HepG2 (cell line): ENCODE data around the gene RAP2A. TPM values are rescaled to one million over a fixed set of nuclear protein-coding genes. Genes with fewer than 3 reads are reported as not detected.

Source experiments
- ARHGAP35 ChIP-seq: sonication (generic); formaldehyde crosslinking; IDR thresholded peaks from 2 replicates; pipeline ENCODE4 v1.9.0; 2022; ENCODE audit warnings: mild to moderate bottlenecking, inconsistent platforms, moderate library complexity, missing genetic modification reagents, borderline replicate concordance
- CAMTA2 ChIP-seq: sonication (generic); formaldehyde crosslinking; IDR thresholded peaks from 2 replicates; pipeline ENCODE4 v1.4.0; 2020; ENCODE audit warnings: mild to moderate bottlenecking, missing genetic modification reagents, borderline replicate concordance
- CCDC6 ChIP-seq: sonication (generic); formaldehyde crosslinking; IDR thresholded peaks from 2 replicates; pipeline ENCODE4 v1.8.1; 2022; ENCODE audit warnings: mild to moderate bottlenecking, missing genetic modification reagents, moderate library complexity
- ELF1 ChIP-seq: sonication (generic); formaldehyde crosslinking; IDR thresholded peaks from 2 replicates; pipeline ENCODE4 v1.4.0; 2020; ENCODE audit warnings: missing genetic modification reagents
- FOSL2 ChIP-seq: sonication (generic); formaldehyde crosslinking; IDR thresholded peaks from 2 replicates; pipeline ENCODE4 v1.4.0; 2020; ENCODE audit warnings: missing genetic modification reagents
- HDAC1 ChIP-seq: sonication (generic); formaldehyde crosslinking; IDR thresholded peaks from 2 replicates; pipeline ENCODE4 v1.5.1; 2020; ENCODE audit warnings: mild to moderate bottlenecking, missing genetic modification reagents
- HDAC2 ChIP-seq: sonication (generic); formaldehyde crosslinking; IDR thresholded peaks from 2 replicates; pipeline ENCODE4 v1.4.0; 2020; ENCODE audit warnings: missing genetic modification reagents
- KDM2A ChIP-seq: sonication (generic); formaldehyde crosslinking; IDR thresholded peaks from 2 replicates; pipeline ENCODE4 v1.4.0; 2020; ENCODE audit warnings: low read depth, missing genetic modification reagents, borderline replicate concordance
- MATR3 ChIP-seq: sonication (generic); formaldehyde crosslinking; IDR thresholded peaks from 2 replicates; pipeline ENCODE4 v1.4.0; 2020; ENCODE audit warnings: missing genetic modification reagents
- MTF2 ChIP-seq: sonication (generic); formaldehyde crosslinking; IDR thresholded peaks from 2 replicates; pipeline ENCODE4 v1.5.0; 2020; ENCODE audit warnings: missing genetic modification reagents, borderline replicate concordance
- SYNCRIP ChIP-seq: fragments of 200-400 bp; formaldehyde crosslinking; IDR thresholded peaks from 2 replicates; pipeline ENCODE4 v1.6.1; 2018; ENCODE audit warnings: mild to moderate bottlenecking, low read depth, low read length; ENCODE audit not compliant: insufficient read depth
- ZBTB1 ChIP-seq: sonication (generic); formaldehyde crosslinking; IDR thresholded peaks from 2 replicates; pipeline ENCODE4 v1.4.0; 2020; ENCODE audit warnings: missing genetic modification reagents, borderline replicate concordance
- ZBTB34 ChIP-seq: sonication (generic); formaldehyde crosslinking; IDR thresholded peaks from 2 replicates; pipeline ENCODE4 v1.8.0; 2022; ENCODE audit warnings: mild to moderate bottlenecking, missing genetic modification reagents
- ZFP82 ChIP-seq: sonication (generic); formaldehyde crosslinking; IDR thresholded peaks from 2 replicates; pipeline ENCODE4 v1.5.1; 2020; ENCODE audit warnings: mild to moderate bottlenecking, missing genetic modification reagents, borderline replicate concordance
- ZMYM2 ChIP-seq: sonication (generic); formaldehyde crosslinking; IDR thresholded peaks from 2 replicates; pipeline ENCODE4 v1.8.0; 2022; ENCODE audit warnings: mild to moderate bottlenecking, missing genetic modification reagents
- ZNF138 ChIP-seq: sonication (generic); formaldehyde crosslinking; IDR thresholded peaks from 2 replicates; pipeline ENCODE4 v1.5.0; 2020; ENCODE audit warnings: mild to moderate bottlenecking, low read depth, missing genetic modification reagents
- ZNF230 ChIP-seq: sonication (generic); formaldehyde crosslinking; IDR thresholded peaks from 2 replicates; pipeline ENCODE4 v1.4.0; 2020; ENCODE audit warnings: mild to moderate bottlenecking, missing genetic modification reagents
- ZNF44 ChIP-seq: sonication (generic); formaldehyde crosslinking; IDR thresholded peaks from 2 replicates; pipeline ENCODE4 v1.5.1; 2020; ENCODE audit warnings: mild to moderate bottlenecking, missing genetic modification reagents
- ZNF468 ChIP-seq: sonication (generic); formaldehyde crosslinking; IDR thresholded peaks from 2 replicates; pipeline ENCODE4 v1.8.0; 2022; ENCODE audit warnings: mild to moderate bottlenecking, moderate library complexity, missing genetic modification reagents
- ZSCAN29 ChIP-seq: sonication (generic); formaldehyde crosslinking; conservative IDR thresholded peaks from 2 replicates; pipeline ENCODE4 v1.4.0; 2020; ENCODE audit warnings: mild to moderate bottlenecking, missing genetic modification reagents
- polyA plus RNA-seq, 8 experiments: library from polyadenylated mRNA; depleted of rRNA in 3 of 8; stranded (reverse) in 7 of 8; unstranded in 1 of 8; fragments of >200 nt; fragmentation: Illumina TruSeq in 4 of 8; extraction: Trizol in 4 of 8; gene quantifications; 2 replicates each; pipeline versions ENCODE4 v1.2.1 to v1.2.3, GENCODE V29; 2011 to 2016; ENCODE audit warnings: low read depth in 4 of 8, missing spikeins in 1 of 8, mixed read lengths in 1 of 8; ENCODE audit not compliant: insufficient read depth in 1 of 8
- total RNA-seq, 5 experiments: library from RNA; depleted of rRNA; stranded (reverse); fragments of >200 nt; fragmentation: Illumina TruSeq; extraction: Trizol; gene quantifications; 2 replicates each; pipeline ENCODE4 v1.2.3, GENCODE V29; 2016; ENCODE audit warnings: low read depth in 1 of 5
- TF ChIP-seq, protein P1 (sequence below): sonication (generic); formaldehyde crosslinking; IDR thresholded peaks from 2 replicates; pipeline ENCODE4 v1.5.0; 2020; ENCODE audit warnings: mild to moderate bottlenecking, missing genetic modification reagents, borderline replicate concordance

RAP2A gene
- total and polyA plus RNA-seq, 2 of the 13 experiments (the other 11 are each of a cell fraction or from before 2014, with no cell fraction given): 9.9 to 23.1 TPM

- TF ChIP-seq ZNF230 (CRISPR knock-in tag): no peak; the same call in 1 of the 2 replicates
- no peak for TF ChIP-seq ARHGAP35 (CRISPR knock-in tag)
- TF ChIP-seq ELF1 (CRISPR knock-in tag): peak; percentile 85
- TF ChIP-seq FOSL2 (CRISPR knock-in tag): peak; percentile 56
- TF ChIP-seq SYNCRIP: no peak
- TF ChIP-seq ZNF138 (CRISPR knock-in tag): no peak
- TF ChIP-seq CCDC6 (CRISPR knock-in tag): no peak
- TF ChIP-seq HDAC1 (CRISPR knock-in tag): peak; percentile 73
- TF ChIP-seq ZBTB34 (CRISPR knock-in tag): no peak
- TF ChIP-seq MATR3 (CRISPR knock-in tag): no peak
- no peak for TF ChIP-seq MTF2 (CRISPR knock-in tag)
- TF ChIP-seq ZNF468 (CRISPR knock-in tag): no peak
- TF ChIP-seq ZNF44 (CRISPR knock-in tag): peak; percentile 2; the same call in 1 of the 2 replicates
- TF ChIP-seq HDAC2 (CRISPR knock-in tag): peak; percentile 25
- TF ChIP-seq, protein P1, sequence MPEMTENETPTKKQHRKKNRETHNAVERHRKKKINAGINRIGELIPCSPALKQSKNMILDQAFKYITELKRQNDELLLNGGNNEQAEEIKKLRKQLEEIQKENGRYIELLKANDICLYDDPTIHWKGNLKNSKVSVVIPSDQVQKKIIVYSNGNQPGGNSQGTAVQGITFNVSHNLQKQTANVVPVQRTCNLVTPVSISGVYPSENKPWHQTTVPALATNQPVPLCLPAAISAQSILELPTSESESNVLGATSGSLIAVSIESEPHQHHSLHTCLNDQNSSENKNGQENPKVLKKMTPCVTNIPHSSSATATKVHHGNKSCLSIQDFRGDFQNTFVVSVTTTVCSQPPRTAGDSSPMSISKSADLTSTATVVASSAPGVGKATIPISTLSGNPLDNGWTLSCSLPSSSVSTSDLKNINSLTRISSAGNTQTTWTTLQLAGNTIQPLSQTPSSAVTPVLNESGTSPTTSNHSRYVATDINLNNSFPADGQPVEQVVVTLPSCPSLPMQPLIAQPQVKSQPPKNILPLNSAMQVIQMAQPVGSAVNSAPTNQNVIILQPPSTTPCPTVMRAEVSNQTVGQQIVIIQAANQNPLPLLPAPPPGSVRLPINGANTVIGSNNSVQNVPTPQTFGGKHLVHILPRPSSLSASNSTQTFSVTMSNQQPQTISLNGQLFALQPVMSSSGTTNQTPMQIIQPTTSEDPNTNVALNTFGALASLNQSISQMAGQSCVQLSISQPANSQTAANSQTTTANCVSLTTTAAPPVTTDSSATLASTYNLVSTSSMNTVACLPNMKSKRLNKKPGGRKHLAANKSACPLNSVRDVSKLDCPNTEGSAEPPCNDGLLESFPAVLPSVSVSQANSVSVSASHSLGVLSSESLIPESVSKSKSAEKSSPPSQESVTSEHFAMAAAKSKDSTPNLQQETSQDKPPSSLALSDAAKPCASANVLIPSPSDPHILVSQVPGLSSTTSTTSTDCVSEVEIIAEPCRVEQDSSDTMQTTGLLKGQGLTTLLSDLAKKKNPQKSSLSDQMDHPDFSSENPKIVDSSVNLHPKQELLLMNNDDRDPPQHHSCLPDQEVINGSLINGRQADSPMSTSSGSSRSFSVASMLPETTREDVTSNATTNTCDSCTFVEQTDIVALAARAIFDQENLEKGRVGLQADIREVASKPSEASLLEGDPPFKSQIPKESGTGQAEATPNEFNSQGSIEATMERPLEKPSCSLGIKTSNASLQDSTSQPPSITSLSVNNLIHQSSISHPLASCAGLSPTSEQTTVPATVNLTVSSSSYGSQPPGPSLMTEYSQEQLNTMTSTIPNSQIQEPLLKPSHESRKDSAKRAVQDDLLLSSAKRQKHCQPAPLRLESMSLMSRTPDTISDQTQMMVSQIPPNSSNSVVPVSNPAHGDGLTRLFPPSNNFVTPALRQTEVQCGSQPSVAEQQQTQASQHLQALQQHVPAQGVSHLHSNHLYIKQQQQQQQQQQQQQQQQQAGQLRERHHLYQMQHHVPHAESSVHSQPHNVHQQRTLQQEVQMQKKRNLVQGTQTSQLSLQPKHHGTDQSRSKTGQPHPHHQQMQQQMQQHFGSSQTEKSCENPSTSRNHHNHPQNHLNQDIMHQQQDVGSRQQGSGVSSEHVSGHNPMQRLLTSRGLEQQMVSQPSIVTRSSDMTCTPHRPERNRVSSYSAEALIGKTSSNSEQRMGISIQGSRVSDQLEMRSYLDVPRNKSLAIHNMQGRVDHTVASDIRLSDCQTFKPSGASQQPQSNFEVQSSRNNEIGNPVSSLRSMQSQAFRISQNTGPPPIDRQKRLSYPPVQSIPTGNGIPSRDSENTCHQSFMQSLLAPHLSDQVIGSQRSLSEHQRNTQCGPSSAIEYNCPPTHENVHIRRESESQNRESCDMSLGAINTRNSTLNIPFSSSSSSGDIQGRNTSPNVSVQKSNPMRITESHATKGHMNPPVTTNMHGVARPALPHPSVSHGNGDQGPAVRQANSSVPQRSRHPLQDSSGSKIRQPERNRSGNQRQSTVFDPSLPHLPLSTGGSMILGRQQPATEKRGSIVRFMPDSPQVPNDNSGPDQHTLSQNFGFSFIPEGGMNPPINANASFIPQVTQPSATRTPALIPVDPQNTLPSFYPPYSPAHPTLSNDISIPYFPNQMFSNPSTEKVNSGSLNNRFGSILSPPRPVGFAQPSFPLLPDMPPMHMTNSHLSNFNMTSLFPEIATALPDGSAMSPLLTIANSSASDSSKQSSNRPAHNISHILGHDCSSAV: no peak
- no peak for TF ChIP-seq ZBTB1 (CRISPR knock-in tag)
- no peak for TF ChIP-seq ZSCAN29 (CRISPR knock-in tag)
- 0 out of 2 replicates have a peak, but pooled peaks have one; percentile 16 for TF ChIP-seq ZMYM2
- TF ChIP-seq CAMTA2 (CRISPR knock-in tag): no peak
- TF ChIP-seq ZFP82 (CRISPR knock-in tag): peak; percentile 40; the same call in 1 of the 2 replicates
- peak; percentile 57; the same call in 1 of the 2 replicates for TF ChIP-seq KDM2A
These were observed 847 bp upstream of the RAP2A start (continued) for GRCh38 chr13:97432917-97433726.
